ENCODE results near the gene SERPINA3. TPM values are rescaled to one million over a fixed set of nuclear protein-coding genes. Genes with fewer than 3 reads are reported as not detected.
"Not testable (repeated sequence)": the region's sequence is repeated elsewhere in the genome, so short reads cannot be mapped to it uniquely, and the experiment has no call there.

SERPINA3 gene
- total RNA-seq, 1 experiment from 2014 or later, result 196 TPM

DNA sequence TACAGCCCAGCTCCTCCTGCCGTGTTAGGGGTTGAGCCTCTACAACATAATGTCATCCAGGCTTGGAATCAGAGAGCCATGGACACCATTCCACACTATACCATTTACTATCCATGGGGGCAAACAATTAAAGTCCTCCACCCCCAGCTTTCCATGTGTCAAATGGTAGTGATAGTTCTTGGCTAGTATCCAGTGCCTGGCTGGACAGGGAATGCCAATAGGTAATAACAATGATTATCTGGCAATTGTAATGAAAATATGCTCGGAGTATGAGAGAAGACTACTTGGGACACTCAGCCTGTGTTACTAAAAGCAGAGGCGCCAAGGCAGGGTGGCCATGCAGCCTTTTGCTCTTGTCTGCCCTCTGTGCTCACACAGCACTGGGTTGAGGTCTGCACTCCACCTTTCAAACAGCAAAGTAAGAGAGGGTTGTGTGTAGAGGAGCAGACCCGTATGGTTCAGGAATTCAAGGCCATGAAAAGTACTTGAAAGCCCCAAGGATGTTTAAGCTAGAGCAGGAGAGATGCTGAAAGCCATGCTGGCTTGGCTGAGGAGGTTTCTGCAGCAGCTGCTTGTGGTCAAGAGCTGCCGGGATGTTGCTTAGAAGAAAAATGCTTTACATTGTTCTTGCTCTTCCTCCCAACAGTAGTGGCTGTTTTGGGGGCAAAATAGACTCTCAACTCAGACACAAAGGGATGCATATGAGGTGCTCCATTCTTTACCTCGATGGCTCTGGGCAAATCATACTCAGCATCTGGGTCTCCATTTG, 10.6 kb downstream of the SERPINA3 start:
- no peak for DNase-seq (ENCODE audit: low read depth, low spot score)
- in situ Hi-C loops (cut with HindIII; ENCODE audit: low pct_unique_long_range_greater_than_20kb, low sequenced_read_pairs), result no loop called here

DNA sequence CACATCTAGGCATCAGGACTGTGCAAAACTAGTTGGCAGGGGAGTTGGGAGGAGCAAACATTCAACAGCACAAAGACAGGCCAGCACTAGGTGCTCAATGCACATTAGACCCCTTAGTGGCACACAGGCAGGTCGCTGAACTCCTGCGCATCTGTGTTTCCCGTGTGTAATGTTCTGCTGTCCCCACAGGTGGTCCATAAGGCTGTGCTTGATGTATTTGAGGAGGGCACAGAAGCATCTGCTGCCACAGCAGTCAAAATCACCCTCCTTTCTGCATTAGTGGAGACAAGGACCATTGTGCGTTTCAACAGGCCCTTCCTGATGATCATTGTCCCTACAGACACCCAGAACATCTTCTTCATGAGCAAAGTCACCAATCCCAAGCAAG, 11.2 kb downstream of the SERPINA3 start:
- DNase-seq (ENCODE audit: low read depth, low spot score), result no peak
- in situ Hi-C loops (cut with HindIII; ENCODE audit: low pct_unique_long_range_greater_than_20kb, low sequenced_read_pairs), result no loop called here

DNA sequence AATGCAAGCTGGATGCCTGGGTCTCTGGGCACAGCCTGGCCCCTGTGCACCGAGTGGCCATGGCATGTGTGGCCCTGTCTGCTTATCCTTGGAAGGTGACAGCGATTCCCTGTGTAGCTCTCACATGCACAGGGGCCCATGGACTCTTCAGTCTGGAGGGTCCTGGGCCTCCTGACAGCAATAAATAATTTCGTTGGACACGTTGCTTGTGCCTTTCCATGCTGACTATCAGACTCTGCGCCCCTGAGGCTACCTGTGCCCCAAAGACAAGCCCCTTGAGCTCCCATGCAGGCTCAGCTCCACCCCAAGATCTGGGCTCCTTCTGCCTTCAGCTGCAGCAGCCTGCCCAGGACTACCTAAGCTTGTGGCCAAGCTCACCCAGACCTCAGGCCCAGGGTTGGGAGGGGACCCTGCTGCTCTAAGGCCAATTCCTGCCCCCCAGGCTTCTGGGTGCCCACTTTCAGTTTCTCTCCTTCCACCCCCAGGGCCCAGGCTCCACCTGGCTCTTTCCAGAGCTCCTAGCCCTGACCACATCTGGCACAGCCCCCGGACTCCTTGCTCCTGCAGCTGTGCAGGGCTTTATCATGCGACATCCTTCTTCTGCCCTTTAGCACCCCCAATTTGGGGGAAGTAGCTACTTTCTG, 11.8 kb downstream of the SERPINA3 start:
- in situ Hi-C loops (cut with HindIII; ENCODE audit: low pct_unique_long_range_greater_than_20kb, low sequenced_read_pairs), result no loop called here
- no peak for DNase-seq (ENCODE audit: low read depth, low spot score)

DNA sequence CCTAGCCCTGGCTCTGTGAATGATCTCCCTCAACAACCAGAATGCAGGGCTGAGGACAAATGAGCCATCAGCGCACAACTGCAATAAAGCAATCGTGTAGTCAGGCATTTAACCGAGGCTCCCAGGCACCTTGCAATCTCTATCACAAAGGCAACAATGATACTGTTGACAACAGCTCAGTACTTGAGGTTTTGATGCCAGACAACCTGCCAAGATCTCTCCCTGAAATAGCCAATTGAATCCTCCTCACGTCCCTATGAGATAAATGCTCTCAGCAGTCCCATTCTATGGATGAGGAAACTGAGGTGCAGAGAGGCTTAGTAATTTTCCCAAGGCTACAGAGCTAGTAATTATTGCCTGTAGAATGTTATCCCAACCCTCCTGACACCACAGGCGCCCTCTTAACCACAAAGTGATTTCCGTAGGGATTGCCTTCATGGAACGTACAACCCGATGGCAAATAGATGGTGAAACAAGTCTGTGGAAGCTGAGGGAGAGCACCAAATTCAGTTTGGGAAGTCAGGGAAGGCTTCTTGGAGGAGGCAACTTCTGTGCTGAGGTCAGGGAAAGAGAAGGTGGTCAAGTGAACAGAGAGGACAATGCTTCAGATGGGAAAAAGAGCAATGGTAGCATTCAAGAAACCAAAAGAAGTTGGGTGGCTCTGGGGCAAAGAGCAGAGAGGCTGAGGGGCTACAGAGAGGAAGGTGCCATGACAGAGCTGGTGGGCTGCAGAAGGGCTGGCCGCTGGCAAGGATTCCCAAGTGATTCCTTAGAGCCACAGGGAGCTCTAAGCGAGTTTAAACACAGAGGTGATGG, 12.6 kb downstream of the SERPINA3 start:
- DNase-seq (ENCODE audit: low read depth, low spot score), result no peak
- in situ Hi-C loops (cut with HindIII; ENCODE audit: low pct_unique_long_range_greater_than_20kb, low sequenced_read_pairs), result no loop called here

DNA sequence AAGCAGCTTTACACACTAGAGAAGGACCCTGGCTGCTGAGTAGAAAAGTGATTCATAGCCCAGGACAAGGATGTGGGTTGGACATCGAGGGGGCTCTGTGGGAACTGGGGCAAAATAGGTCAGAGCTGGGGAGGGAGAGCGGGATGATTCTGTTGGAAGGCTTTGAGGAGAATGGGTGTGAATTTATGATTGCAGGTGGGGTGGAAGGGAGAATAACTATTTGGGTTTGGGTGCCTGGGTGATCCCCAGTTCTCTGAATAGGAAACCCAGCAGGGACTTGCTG, 13.1 kb downstream of the SERPINA3 start:
- DNase-seq (ENCODE audit: low read depth, low spot score), result no peak
- in situ Hi-C loops (cut with HindIII; ENCODE audit: low pct_unique_long_range_greater_than_20kb, low sequenced_read_pairs), result no loop called here

DNA sequence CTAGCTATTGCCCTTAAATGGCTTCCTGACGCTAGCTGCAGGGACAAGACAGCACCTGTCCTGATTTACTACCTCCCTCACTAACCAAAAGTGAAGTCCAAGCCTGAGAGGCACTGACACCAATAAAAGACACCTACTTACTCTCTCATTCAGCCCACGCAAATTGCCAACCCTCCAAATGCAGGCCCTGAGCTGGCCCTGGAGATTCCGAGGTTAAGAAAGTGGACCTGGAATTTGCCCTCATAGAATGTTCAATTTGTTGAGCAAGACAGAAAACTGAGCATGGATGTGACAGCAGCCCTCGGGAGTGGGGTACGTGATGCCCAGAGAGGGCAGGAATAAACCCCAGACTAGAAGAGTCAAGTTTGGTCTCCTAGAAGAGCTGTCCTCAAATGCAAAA, 16.4 kb downstream of the SERPINA3 start:
- DNase-seq (ENCODE audit: low read depth, low spot score), result no peak
- in situ Hi-C loops (cut with HindIII; ENCODE audit: low pct_unique_long_range_greater_than_20kb, low sequenced_read_pairs), result no loop called here

DNA sequence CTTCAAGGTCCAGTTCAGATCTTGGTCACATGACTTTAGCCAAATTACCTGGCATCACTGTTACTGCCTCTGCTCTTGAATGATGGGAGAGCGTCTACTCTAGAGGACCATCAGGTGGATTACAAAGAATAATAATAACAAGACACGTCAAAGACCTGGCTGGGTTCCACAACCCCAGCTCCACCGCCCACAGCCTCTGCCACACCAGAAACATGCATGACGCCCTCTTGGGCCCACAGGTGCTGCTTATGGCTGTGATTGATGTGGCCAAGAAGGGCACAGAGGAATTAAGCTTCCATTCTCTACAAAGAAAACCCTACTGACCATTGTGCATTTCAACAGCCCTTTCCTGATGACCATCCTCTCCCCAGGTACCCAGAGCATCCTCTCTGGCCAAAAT, 18.2 kb downstream of the SERPINA3 start:
- in situ Hi-C loops (cut with HindIII; ENCODE audit: low pct_unique_long_range_greater_than_20kb, low sequenced_read_pairs), result no loop called here
- DNase-seq (ENCODE audit: low read depth, low spot score), result no peak

DNA sequence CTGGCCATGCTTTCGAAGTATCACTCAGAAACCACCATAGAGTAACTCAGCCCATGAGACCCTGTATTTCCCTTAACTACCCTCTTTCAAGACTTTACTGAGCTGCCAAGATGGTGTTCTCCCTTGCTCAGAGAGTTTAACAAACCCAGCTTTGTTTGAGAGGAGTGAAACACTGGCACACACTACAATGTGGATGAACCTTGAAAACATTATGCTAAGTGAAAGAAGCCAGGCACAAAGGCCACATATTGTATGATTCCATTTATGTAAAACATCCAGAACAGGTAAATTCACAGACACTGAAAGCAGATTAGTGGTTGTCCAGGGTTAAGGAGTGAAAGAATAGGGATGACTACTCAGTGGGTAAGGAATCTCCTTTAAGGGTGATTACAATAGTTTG, 18.9 kb downstream of the SERPINA3 start:
- in situ Hi-C loops (cut with HindIII; ENCODE audit: low pct_unique_long_range_greater_than_20kb, low sequenced_read_pairs), result no loop called here
- no peak for DNase-seq (ENCODE audit: low read depth, low spot score)

DNA sequence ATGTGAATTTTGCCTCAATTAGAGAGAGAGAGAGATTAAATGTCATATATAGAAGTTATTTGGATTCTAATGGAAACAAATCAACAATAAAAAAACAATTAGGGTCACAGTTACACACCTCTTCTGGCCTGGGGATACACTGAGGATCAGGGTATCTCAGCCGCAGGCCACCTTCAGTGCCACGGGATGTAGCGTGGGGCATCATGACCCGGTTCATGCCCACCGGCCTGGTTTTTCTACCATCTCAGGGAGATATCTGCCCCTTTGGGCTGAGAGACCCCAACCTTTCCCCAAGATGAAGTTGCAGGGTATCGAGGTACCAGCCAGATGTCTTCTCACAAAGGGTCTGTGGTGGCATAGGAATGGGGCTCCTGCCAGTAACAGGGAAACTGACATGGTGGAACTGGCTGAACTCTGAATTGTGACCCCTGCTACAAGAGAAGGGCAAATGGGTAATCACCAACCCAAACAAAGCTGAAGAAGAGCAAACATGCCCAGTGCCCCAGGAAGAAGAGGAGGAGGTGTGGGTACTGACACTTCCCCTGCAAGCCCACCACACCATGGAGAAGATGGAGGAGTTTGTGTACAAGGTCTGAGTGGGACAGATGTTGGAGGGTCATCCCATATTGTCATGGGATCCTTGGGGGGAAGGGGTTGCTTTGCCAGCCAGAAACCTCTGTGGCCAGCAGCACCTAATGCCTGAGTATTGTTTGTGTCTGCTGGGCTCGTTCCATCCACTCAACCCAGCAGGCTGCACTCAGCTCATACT, 19.5 kb downstream of the SERPINA3 start:
- DNase-seq (ENCODE audit: low read depth, low spot score), result no peak
- in situ Hi-C loops (cut with HindIII; ENCODE audit: low pct_unique_long_range_greater_than_20kb, low sequenced_read_pairs), result no loop called here

DNA sequence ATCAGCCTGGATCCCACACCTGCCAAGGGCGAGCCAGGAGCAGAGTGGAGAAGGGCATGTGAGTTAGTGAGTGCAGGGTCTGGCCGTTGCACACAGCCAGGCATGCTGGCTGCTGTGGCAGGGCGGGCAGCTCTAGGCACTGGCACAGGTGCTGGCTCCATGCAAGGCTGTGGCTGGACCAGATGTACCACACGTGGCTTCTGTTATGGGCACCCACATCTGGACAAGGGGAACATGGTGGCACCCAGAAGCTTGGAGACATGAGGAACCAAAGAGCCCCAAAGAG, 20.1 kb downstream of the SERPINA3 start:
- in situ Hi-C loops (cut with HindIII; ENCODE audit: low pct_unique_long_range_greater_than_20kb, low sequenced_read_pairs), result no loop called here
- no peak for DNase-seq (ENCODE audit: low read depth, low spot score)

DNA sequence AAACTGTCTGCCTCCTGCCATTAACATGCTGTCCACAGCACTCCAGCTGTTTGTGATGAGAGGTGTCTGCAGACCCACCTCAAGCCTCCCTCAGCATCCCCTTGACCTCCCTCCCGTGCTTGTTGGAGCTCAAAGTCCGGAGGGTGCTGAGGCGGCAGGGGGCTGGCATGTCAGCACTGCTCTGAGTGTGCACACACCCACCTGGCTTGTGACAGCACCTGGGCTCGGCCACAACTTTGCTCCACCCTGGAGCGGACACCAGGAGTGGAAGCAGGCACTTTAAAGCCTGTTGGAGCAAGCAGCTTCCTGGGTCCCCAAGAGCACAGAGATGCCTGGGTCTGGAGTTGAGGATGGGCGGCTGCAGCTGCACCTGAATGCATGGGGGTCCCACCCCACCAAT, 20.9 kb downstream of the SERPINA3 start:
- DNase-seq (ENCODE audit: low read depth, low spot score), result no peak
- in situ Hi-C loops (cut with HindIII; ENCODE audit: low pct_unique_long_range_greater_than_20kb, low sequenced_read_pairs), result no loop called here

DNA sequence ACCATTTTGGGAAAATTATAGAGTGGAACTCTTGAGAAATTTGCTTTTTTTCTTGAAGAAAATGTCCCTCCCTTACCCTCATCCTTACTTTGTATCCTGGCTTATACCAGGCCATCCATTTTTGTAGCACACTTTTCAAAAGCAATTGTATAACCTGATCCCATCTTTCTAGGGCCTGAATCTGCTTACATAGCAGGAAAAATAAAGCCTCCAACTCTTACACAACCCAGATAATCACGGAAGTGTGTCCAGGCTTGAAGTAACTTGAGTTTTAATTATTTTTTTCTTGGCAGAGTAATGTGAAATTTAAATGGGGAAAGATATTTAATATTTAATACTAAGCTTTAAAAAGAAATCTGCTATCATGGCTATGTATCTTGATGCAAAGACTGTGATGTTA, 23.0 kb downstream of the SERPINA3 start:
- no peak for DNase-seq (ENCODE audit: low read depth, low spot score)
- in situ Hi-C loops (cut with HindIII; ENCODE audit: low pct_unique_long_range_greater_than_20kb, low sequenced_read_pairs), result no loop called here

DNA sequence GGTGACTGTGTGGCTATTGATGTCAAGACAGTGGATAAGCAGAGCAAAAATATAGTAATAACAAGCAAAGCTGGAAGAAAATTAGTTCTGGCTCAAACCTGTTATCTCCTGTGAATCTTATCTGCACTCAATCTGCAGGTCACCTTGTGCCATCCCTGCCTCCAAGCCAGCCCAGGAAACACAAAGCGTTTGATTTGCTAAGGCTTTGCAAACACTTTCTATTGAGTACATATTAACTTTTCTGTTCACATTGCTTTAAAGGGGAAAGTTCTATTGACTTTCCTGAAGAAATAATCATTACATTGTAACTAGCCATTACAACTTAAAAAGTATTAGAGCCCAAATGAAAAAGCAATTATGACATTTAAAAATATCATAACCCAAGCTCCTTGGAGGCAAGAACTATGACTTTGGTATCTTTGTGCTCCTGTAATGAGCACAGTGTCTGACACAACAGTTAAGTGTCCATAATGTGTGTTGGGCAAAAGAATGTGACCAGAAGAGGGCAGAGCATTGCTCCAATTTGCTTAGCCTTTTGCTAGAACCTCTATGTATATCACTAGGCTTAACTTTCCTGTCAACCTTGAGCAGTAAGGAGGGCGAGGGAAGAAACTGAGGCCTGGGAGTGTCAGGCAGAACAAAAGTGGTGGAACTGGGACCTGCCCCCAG, 24.7 kb downstream of the SERPINA3 start:
- in situ Hi-C loops (cut with HindIII; ENCODE audit: low pct_unique_long_range_greater_than_20kb, low sequenced_read_pairs), result no loop called here
- peak; percentile 62 for DNase-seq (ENCODE audit: low read depth, low spot score)

DNA sequence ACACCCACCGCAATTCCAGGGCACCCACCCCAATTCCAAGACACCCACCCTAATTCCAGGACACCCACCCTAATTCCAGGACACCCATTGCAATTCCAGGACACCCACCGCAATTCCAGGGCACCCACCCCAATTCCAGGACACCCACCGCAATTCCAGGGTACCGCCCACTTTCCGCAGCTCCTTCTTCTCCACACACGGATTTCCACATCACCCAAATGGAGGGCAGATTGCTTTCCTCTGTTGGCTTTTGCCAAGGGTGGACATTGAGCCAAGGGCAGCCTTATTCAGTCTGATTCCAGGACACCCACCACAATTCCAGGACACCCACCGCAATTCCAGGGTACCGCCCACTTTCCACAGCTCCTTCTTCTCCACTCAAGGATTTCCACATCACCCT, 25.6 kb downstream of the SERPINA3 start:
- in situ Hi-C loops (cut with HindIII; ENCODE audit: low pct_unique_long_range_greater_than_20kb, low sequenced_read_pairs); DNase-seq (ENCODE audit: low read depth, low spot score): not testable (repeated sequence)

DNA sequence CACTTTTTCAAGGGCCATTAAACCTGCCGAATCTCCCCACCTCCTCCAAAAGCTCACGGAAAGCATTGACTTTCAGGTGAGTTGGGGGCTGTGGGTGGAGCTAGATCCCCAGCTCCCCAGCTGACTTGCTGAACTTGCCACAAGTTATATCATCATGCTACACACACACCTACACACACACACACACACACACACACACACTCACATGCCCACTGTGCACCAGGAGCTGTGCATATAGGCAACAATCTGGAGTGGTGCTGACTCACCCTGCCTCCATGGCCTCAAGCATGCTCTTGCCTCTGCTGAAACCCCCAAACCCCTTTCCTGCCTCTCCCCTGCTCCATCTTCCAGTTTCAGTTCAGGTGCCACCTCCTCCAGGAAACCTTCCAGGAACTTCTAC, 26.1 kb downstream of the SERPINA3 start:
- no peak for DNase-seq (ENCODE audit: low read depth, low spot score)
- in situ Hi-C loops (cut with HindIII; ENCODE audit: low pct_unique_long_range_greater_than_20kb, low sequenced_read_pairs), result no loop called here

DNA sequence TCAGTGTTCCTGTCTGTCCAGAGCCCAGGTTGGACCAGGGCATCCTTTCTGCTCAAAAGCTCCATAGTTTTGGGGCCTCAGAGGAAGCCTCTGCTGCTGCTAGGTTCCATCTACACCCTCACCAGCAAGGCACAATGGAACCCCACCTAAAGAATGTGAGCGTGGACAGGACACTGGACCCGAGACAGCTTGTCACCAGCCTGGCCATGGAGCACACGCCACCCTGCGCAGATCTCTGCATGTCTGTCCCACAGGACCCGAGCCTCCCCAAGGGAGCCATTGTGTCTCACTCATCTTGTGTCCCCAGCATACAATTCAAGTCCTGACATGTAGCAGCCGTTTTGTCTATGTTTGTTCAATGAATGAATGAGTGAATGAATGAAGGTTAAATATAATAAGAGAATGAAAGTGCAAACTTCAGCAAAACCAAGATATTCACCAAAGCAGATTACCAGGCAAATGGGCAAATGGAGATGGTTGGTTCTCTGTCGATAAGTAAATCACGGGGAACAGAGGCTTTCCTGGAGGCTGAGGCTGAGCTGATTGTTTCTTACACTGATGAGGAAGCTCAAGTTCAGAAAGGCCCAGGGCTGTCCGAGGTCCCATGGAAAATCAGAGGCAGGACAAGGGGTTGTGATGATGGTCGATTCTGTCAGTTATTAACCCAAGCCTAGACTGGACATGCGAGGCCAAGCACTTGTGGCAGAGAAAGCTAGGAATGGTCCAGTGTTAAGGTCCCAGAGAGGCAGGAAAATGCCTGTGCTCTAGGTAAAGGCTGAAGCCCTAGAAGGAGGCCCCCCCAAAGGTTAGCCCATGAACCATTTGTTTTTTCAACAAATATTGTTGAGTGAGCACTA, 27.0 kb downstream of the SERPINA3 start:
- DNase-seq (ENCODE audit: low read depth, low spot score), result no peak
- in situ Hi-C loops (cut with HindIII; ENCODE audit: low pct_unique_long_range_greater_than_20kb, low sequenced_read_pairs), result no loop called here
